GM23338 (cell line): ENCODE data around the gene ABCG8. TPM values are rescaled to one million over a fixed set of nuclear protein-coding genes. Genes with fewer than 3 reads are reported as not detected.

ENCODE experiments used
- ATAC-seq: fragments of 200-7000 bp; cut with Tn5 transposase; 3 replicates; pipeline ENCODE4 v1.9.1; 2020
- DNase-seq: peaks from one replicate; pipeline ENCODE4 v3.0.0-alpha.2; 2015; ENCODE audit warnings: low spot score
- H2AFZ ChIP-seq: fragments of 200-600 bp; sonication (generic); 2 replicates; pipeline ENCODE4 v1.8.0; 2016; ENCODE audit warnings: antibody characterized with exemption, mild to moderate bottlenecking, moderate library complexity
- H3F3A ChIP-seq: fragments of 200-600 bp; sonication (generic); replicated peaks from 2 replicates; pipeline ENCODE4 v1.8.0; 2017; ENCODE audit warnings: antibody characterized with exemption, mixed run types, low read depth
- H3K27ac ChIP-seq: fragments of 200-600 bp; sonication (generic); 2 replicates; pipeline ENCODE4 v1.6.1; 2016; ENCODE audit warnings: low read depth
- H3K27me3 ChIP-seq: fragments of 200-600 bp; sonication (generic); 2 replicates; pipeline ENCODE4 v1.8.0; 2016; ENCODE audit warnings: mild to moderate bottlenecking, mixed run types, moderate library complexity; ENCODE audit not compliant: insufficient read depth
- H3K36me3 ChIP-seq: fragments of 200-600 bp; sonication (generic); 2 replicates; pipeline ENCODE4 v1.8.0; 2016; ENCODE audit warnings: mild to moderate bottlenecking; ENCODE audit not compliant: insufficient read depth
- H3K4me1 ChIP-seq: fragments of 200-600 bp; sonication (generic); 2 replicates; pipeline ENCODE4 v1.8.0; 2016; ENCODE audit warnings: mild to moderate bottlenecking, moderate library complexity; ENCODE audit not compliant: insufficient read depth
- H3K4me2 ChIP-seq: fragments of 200-600 bp; sonication (generic); 2 replicates; pipeline ENCODE4 v1.7.1; 2017; ENCODE audit warnings: mixed run types
- H3K4me3 ChIP-seq: fragments of 200-600 bp; sonication (generic); 2 replicates; pipeline ENCODE4 v1.6.1; 2016; ENCODE audit warnings: mixed run types
- H3K79me2 ChIP-seq: fragments of 200-600 bp; sonication (generic); replicated peaks from 2 replicates; pipeline ENCODE4 v1.8.0; 2017; ENCODE audit warnings: mild to moderate bottlenecking; ENCODE audit not compliant: insufficient read depth
- H3K9me2 ChIP-seq: fragments of 200-600 bp; sonication (generic); 2 replicates; pipeline ENCODE4 v1.8.0; 2017; ENCODE audit not compliant: insufficient read depth
- H4K20me1 ChIP-seq: fragments of 200-600 bp; sonication (generic); replicated peaks from 2 replicates; pipeline ENCODE4 v1.8.0; 2017; ENCODE audit warnings: mild to moderate bottlenecking; ENCODE audit not compliant: insufficient read depth
- H3K27ac Mint-ChIP-seq: 2 replicates; pipeline ENCODE4 v1.8.0; 2020; ENCODE audit warnings: inconsistent platforms, mild to moderate bottlenecking, moderate library complexity, mixed read lengths
- H3K27me3 Mint-ChIP-seq: 3 replicates; pipeline ENCODE4 v1.8.0; 2022; ENCODE audit warnings: low read depth, mild to moderate bottlenecking, moderate library complexity, mixed read lengths, inconsistent platforms; ENCODE audit not compliant: insufficient read depth, poor library complexity
- H3K36me3 Mint-ChIP-seq: 3 replicates; pipeline ENCODE4 v1.8.0; 2021; ENCODE audit warnings: low read depth, mild to moderate bottlenecking, inconsistent platforms, moderate library complexity, mixed read lengths
- H3K4me1 Mint-ChIP-seq: 3 replicates; pipeline ENCODE4 v1.8.0; 2020; ENCODE audit warnings: mild to moderate bottlenecking, inconsistent platforms, mixed read lengths
- H3K4me3 Mint-ChIP-seq: 3 replicates; pipeline ENCODE4 v1.8.0; 2021; ENCODE audit warnings: moderate library complexity, mild to moderate bottlenecking, inconsistent platforms, mixed read lengths
- H3K9me3 Mint-ChIP-seq: 3 replicates; pipeline ENCODE4 v1.8.0; 2020; ENCODE audit warnings: moderate library complexity, mild to moderate bottlenecking, inconsistent platforms, mixed read lengths
- CREB1 ChIP-seq: fragments of 250-450 bp; sonication (Bioruptor Pico); IDR thresholded peaks from 2 replicates; pipeline ENCODE4 v1.5.0; 2020; ENCODE audit warnings: low read depth, mild to moderate bottlenecking, moderate library complexity
- ETS1 ChIP-seq: IDR thresholded peaks from 2 replicates; pipeline ENCODE4 v1.6.1; 2016; ENCODE audit warnings: antibody characterized with exemption
- EZH2 ChIP-seq: fragments of 200-600 bp; sonication (generic); IDR thresholded peaks from one replicate; pipeline ENCODE4 v1.8.0; 2017; ENCODE audit warnings: antibody characterized with exemption, mild to moderate bottlenecking, low read depth; ENCODE audit not compliant: unreplicated experiment
- JUNB ChIP-seq: IDR thresholded peaks from one replicate; pipeline ENCODE4 v1.6.1; 2016; ENCODE audit warnings: antibody characterized with exemption; ENCODE audit not compliant: unreplicated experiment
- NANOG ChIP-seq: IDR thresholded peaks from 2 replicates; pipeline ENCODE4 v1.6.1; 2016; ENCODE audit warnings: antibody characterized with exemption, borderline replicate concordance
- POLR2AphosphoS5 ChIP-seq: IDR thresholded peaks from 2 replicates; pipeline ENCODE4 v1.6.1; 2016; ENCODE audit warnings: antibody characterized with exemption, low read depth
- STAT1 ChIP-seq: IDR thresholded peaks from one replicate; pipeline ENCODE4 v1.6.1; 2016; ENCODE audit warnings: antibody characterized with exemption; ENCODE audit not compliant: unreplicated experiment
- ZNF114 ChIP-seq: fragments of 250-450 bp; sonication (Bioruptor Pico); IDR thresholded peaks from 2 replicates; pipeline ENCODE4 v1.5.0; 2020; ENCODE audit warnings: mild to moderate bottlenecking, moderate library complexity
- ZNF331 ChIP-seq: fragments of 250-450 bp; sonication (Bioruptor Pico); IDR thresholded peaks from 2 replicates; pipeline ENCODE4 v1.5.0; 2020; ENCODE audit warnings: low read depth, mild to moderate bottlenecking, moderate library complexity
- ZNF462 ChIP-seq: fragments of 250-450 bp; sonication (Bioruptor Pico); IDR thresholded peaks from 2 replicates; pipeline ENCODE4 v1.5.0; 2020; ENCODE audit warnings: mild to moderate bottlenecking, moderate library complexity
- polyA plus RNA-seq: library from polyadenylated mRNA; unstranded; fragments of >200 nt; fragmentation: Nextera tagmentation; extraction: Ambion mirVana; gene quantifications from 2 replicates; pipeline ENCODE4 v1.2.1, GENCODE V29; 2016
- total RNA-seq: library from RNA; depleted of rRNA; stranded (reverse); fragments of >200 nt; shearing (Covaris generic); gene quantifications from 2 replicates; pipeline ENCODE4 v1.2.3, GENCODE V29; 2014

The ABCG8 gene
- total and polyA plus RNA-seq, 2 experiments from 2014 or later = 0.19 to 0.35 TPM

DNA sequence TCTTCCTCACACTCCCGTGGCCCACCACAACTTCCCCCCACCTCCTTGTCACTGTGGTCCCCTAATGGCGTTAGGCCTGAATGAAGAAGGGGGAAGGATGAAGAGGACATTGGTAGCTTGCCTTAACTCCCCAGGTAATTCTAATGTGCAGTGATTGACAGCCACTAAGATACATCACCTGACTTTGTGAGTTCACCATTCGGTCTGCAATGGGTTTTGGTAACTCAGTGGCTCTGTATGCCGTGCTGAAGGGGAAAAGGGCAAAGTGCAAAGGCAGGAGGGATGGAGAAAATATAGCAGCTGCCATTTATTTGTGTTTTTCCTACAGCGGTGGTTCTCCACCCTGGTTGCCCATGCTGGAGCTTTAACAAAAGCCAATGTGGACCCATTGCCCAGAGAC lies 42.2 kb downstream of the ABCG8 start:
- H3K27ac Mint-ChIP-seq = no peak overlapping the region
- Histone ChIP-seq H2AFZ (no peak overlapping the region), H3K27ac (no peak overlapping the region), H3K9me2 (no peaks in the 10 kb centered on the region), H3K27me3 (no peaks in the 10 kb centered on the region), H4K20me1 (no peaks in the 10 kb centered on the region), H3K4me2 (no peak overlapping the region), H3F3A (0 out of 2 replicates have a peak, but pooled peaks cover 6% of the 10 kb centered on the region), H3K4me1 (peaks cover 5% of the 10 kb centered on the region; the same call in 1 of the 2 replicates), H3K36me3 (no peaks in the 10 kb centered on the region), H3K79me2 (no peaks in the 10 kb centered on the region), H3K4me3 (no peak overlapping the region)
- no peaks in the 10 kb centered on the region for H3K9me3 Mint-ChIP-seq
- TF ChIP-seq ZNF331 (CRISPR knock-in tag) = no peak
- TF ChIP-seq EZH2 = no peak
- no peak for TF ChIP-seq POLR2AphosphoS5
- TF ChIP-seq ZNF114 (CRISPR knock-in tag) = no peak
- peaks cover 5% of the 10 kb centered on the region; the same call in 1 of the 3 replicates for H3K4me1 Mint-ChIP-seq
- DNase-seq (no peak), ATAC-seq (no peak)
- no peak overlapping the region for H3K4me3 Mint-ChIP-seq
- H3K36me3 Mint-ChIP-seq = no peaks in the 10 kb centered on the region; the same call in 2 of the 3 replicates
- H3K27me3 Mint-ChIP-seq = peaks cover 6% of the 10 kb centered on the region

GRCh38 chr2:43882312-43882711 lies 43.5 kb downstream of the ABCG8 start:
- H3K9me3 Mint-ChIP-seq = no peaks in the 10 kb centered on the region
- Histone ChIP-seq H3K27ac (peak overlapping the region; percentile 55; the same call in 1 of the 2 replicates), H3K36me3 (peaks cover 3% of the 10 kb centered on the region; the same call in 1 of the 2 replicates), H2AFZ (no peak overlapping the region), H4K20me1 (no peaks in the 10 kb centered on the region; the same call in 1 of the 2 replicates), H3F3A (0 out of 2 replicates have a peak, but pooled peaks cover 6% of the 10 kb centered on the region), H3K4me3 (no peak overlapping the region), H3K4me2 (no peak overlapping the region), H3K4me1 (peaks cover 5% of the 10 kb centered on the region; the same call in 1 of the 2 replicates), H3K79me2 (no peaks in the 10 kb centered on the region), H3K27me3 (no peaks in the 10 kb centered on the region), H3K9me2 (no peaks in the 10 kb centered on the region)
- ATAC-seq = peak; percentile 14
- peak overlapping the region; percentile 30; the same call in 1 of the 2 replicates for H3K27ac Mint-ChIP-seq
- DNase-seq = no peak
- peaks cover 4% of the 10 kb centered on the region for H3K27me3 Mint-ChIP-seq
- peaks cover 5% of the 10 kb centered on the region; the same call in 1 of the 3 replicates for H3K4me1 Mint-ChIP-seq
- H3K36me3 Mint-ChIP-seq = peaks cover 10% of the 10 kb centered on the region
- TF ChIP-seq STAT1 (no peak), CREB1 (CRISPR knock-in tag) (no peak)
- H3K4me3 Mint-ChIP-seq = no peak overlapping the region

- peaks cover 3% of the 10 kb centered on the region; the same call in 1 of the 3 replicates for H3K4me1 Mint-ChIP-seq
- H4K20me1 ChIP-seq = no peaks in the 10 kb centered on the region; the same call in none of the 2 replicates
- peaks cover 25% of the 10 kb centered on the region for H3K36me3 ChIP-seq
- no peak overlapping the region for H3K27ac Mint-ChIP-seq
- H3K79me2 ChIP-seq = no peaks in the 10 kb centered on the region
- peaks cover 32% of the 10 kb centered on the region for H3K36me3 Mint-ChIP-seq
- H3K4me1 ChIP-seq = no peaks in the 10 kb centered on the region
- ATAC-seq (no peak), DNase-seq (no peak)
- H3K27me3 Mint-ChIP-seq = peaks cover 2% of the 10 kb centered on the region
- peak overlapping the region; percentile 68; the same call in 1 of the 2 replicates for H3K27ac ChIP-seq
- 0 out of 2 replicates have a peak, but pooled peaks cover 16% of the 10 kb centered on the region for H3F3A ChIP-seq
- no peak overlapping the region for H3K4me3 Mint-ChIP-seq
- no peaks in the 10 kb centered on the region for H3K9me3 Mint-ChIP-seq
- H3K4me2 ChIP-seq = no peak overlapping the region
- no peak overlapping the region for H3K4me3 ChIP-seq
- H3K27me3 ChIP-seq = no peaks in the 10 kb centered on the region
- no peak overlapping the region for H2AFZ ChIP-seq
- H3K9me2 ChIP-seq = no peaks in the 10 kb centered on the region
- TF ChIP-seq NANOG = no peak
- no peak for TF ChIP-seq EZH2
- TF ChIP-seq STAT1 = no peak
- no peak for TF ChIP-seq CREB1 (CRISPR knock-in tag)
- TF ChIP-seq POLR2AphosphoS5 = no peak
- TF ChIP-seq ETS1 = no peak
- TF ChIP-seq JUNB = no peak
- TF ChIP-seq ZNF462 (CRISPR knock-in tag) = no peak
These were observed 45.9 kb downstream of the ABCG8 start for GRCh38 chr2:43884689-43885088.
